Stomach (tissue), 9 donors: ENCODE measurements around the gene TREM1. TPM values are rescaled to one million over a fixed set of nuclear protein-coding genes. Genes with fewer than 3 reads are reported as not detected.

Source experiments
- DNase-seq, 2 donors: peaks; one replicate each; pipeline versions ENCODE4 v3.0.0 to v3.0.0-alpha.2; 2013 to 2019
- H3K27ac ChIP-seq, 5 donors: fragments of 200-600 bp in 4 of 5; sonication (generic) in 4 of 5; one replicate each; pipeline ENCODE4 v1.5.1; 2013 to 2019; ENCODE audit warnings: mild to moderate bottlenecking in 1 of 5, moderate library complexity in 1 of 5
- H3K27me3 ChIP-seq, 3 donors: fragments of 200-600 bp; sonication (generic); one replicate each; pipeline ENCODE4 v1.5.1; 2017 to 2019; ENCODE audit warnings: mixed run types in 1 of 3
- H3K36me3 ChIP-seq, 4 donors: fragments of 200-600 bp; sonication (generic); 1 replicate in 3 of 4; 2 replicates in 1 of 4; pipeline ENCODE4 v1.5.1; 2016 to 2019
- H3K4me1 ChIP-seq, 4 donors: fragments of 200-600 bp; sonication (generic); one replicate each; pipeline ENCODE4 v1.5.1; 2016 to 2019
- H3K4me3 ChIP-seq, 4 donors: fragments of 200-600 bp; sonication (generic) in 3 of 4; one replicate each; pipeline ENCODE4 v1.5.1; 2016 to 2019; ENCODE audit warnings: mild to moderate bottlenecking in 1 of 4
- H3K9me3 ChIP-seq, 4 donors: fragments of 200-600 bp; sonication (generic); one replicate each; pipeline ENCODE4 v1.5.1; 2016 to 2019
- CTCF ChIP-seq, 7 experiments: fragments of 450-650 bp in 4 of 7; fragments of 200-600 bp in 3 of 7; sonication (generic) in 3 of 7; IDR thresholded peaks; one replicate each; pipeline ENCODE4 v1.5.1; 2016 to 2019; ENCODE audit warnings: antibody characterized with exemption in 7 of 7, control low read depth in 2 of 7, mild to moderate bottlenecking in 1 of 7
- EP300 ChIP-seq: sonication (generic); formaldehyde crosslinking; IDR thresholded peaks from one replicate; pipeline ENCODE4 v1.6.1; 2017; ENCODE audit warnings: antibody characterized with exemption
- POLR2A ChIP-seq, 4 donors: fragments of 450-650 bp; IDR thresholded peaks; one replicate each; pipeline ENCODE4 v1.6.1; 2016; ENCODE audit warnings: antibody characterized with exemption in 4 of 4, control low read depth in 2 of 4, mild to moderate bottlenecking in 1 of 4, moderate library complexity in 1 of 4
- POLR2AphosphoS5 ChIP-seq, 3 donors: sonication (generic); formaldehyde crosslinking; IDR thresholded peaks; one replicate each; pipeline ENCODE4 v1.6.1; 2016; ENCODE audit warnings: antibody characterized with exemption in 3 of 3
- WGBS, 5 donors: extraction: QIAGEN DNeasy Blood & Tissue Kit in 3 of 5; methylation state at CpG; one replicate each; pipeline versions ENCODE4 v1.1.5 to v1.1.7; 2013 to 2018; 5-methylcytosine and 5-hydroxymethylcytosine counted together
- intact Hi-C: fragments of 100-400 bp; cut with DNase I; formaldehyde crosslinking; loops from one replicate; pipeline ENCODE4 v1.15.1; 2023; ENCODE audit warnings: low total_unique reads
- polyA plus RNA-seq, 3 donors: library from polyadenylated mRNA; stranded (reverse); fragments of 200-250 nt; gene quantifications; one replicate each; pipeline ENCODE4 v1.2.3, GENCODE V29; 2013
- total RNA-seq, 5 donors: library from RNA; depleted of rRNA; stranded (reverse); fragments of >200 nt; gene quantifications; one replicate each; pipeline versions ENCODE4 v1.1.0 to v1.2.3, GENCODE V29; 2014 to 2016
- donor health status: healthy with polysubstance abuse.
- donor health status: Bipolar disorder and iron deficiency.
- donor health status: healthy.

Gene TREM1
- total and polyA plus RNA-seq, 8 donors: 0.10 to 7.7 (median 1.7) TPM; not detected in 5

GRCh38 chr6:41283600-41283999 is 2.9 kb downstream of the TREM1 start:
- H3K27ac ChIP-seq: no peak overlapping the region

GRCh38 chr6:41280381-41281057 is 6.0 kb downstream of the TREM1 start:
- DNase-seq: peak in 1 of 2 donors; percentile 25
- WGBS, 5 donors: 37 to 73% (median 58%) methylated on average over 1 of the region's 1 CpG
- Histone ChIP-seq H3K27me3 (peaks cover 0 to 14% (median 2%) of the 10 kb centered on the region in 3 donors), H3K4me1 (peaks cover 0 to 9% (median 3%) of the 10 kb centered on the region in 4 donors), H3K4me3 (no peak overlapping the region), H3K36me3 (no peaks in the 10 kb centered on the region), H3K27ac (no peak overlapping the region), H3K9me3 (no peaks in the 10 kb centered on the region)
- intact Hi-C loops: no loop called here
- no peak for TF ChIP-seq POLR2A (IDR thresholded peaks at IDR 0.05)
- TF ChIP-seq EP300: no peak
- TF ChIP-seq POLR2AphosphoS5 (IDR thresholded peaks at IDR 0.05): no peak
- TF ChIP-seq CTCF (IDR thresholded peaks at IDR 0.05): no peak

More at GRCh38 chr6:41283600-41283999, 2.9 kb downstream of the TREM1 start:
- intact Hi-C loops: no loop called here
- TF ChIP-seq POLR2AphosphoS5 (IDR thresholded peaks at IDR 0.05): no peak
- TF ChIP-seq CTCF (IDR thresholded peaks at IDR 0.05): no peak
- no peak for TF ChIP-seq EP300
- TF ChIP-seq POLR2A (IDR thresholded peaks at IDR 0.05): no peak
- no peaks in the 10 kb centered on the region for H3K36me3 ChIP-seq
- no peaks in the 10 kb centered on the region for H3K9me3 ChIP-seq
- no peak for DNase-seq
- peaks cover 0 to 9% (median 4%) of the 10 kb centered on the region in 3 donors for H3K27me3 ChIP-seq
- H3K4me3 ChIP-seq: no peak overlapping the region
- WGBS, 5 donors: 76 to 92% (median 79%) methylated on average over 3 of the region's 3 CpGs
- peaks cover 0 to 8% (median 2%) of the 10 kb centered on the region in 4 donors for H3K4me1 ChIP-seq

- TF ChIP-seq EP300: no peak
- TF ChIP-seq POLR2A (IDR thresholded peaks at IDR 0.05): no peak
- peak in 4 of 7 experiments; percentile 20 to 32 (median 24) for TF ChIP-seq CTCF (IDR thresholded peaks at IDR 0.05)
- TF ChIP-seq POLR2AphosphoS5 (IDR thresholded peaks at IDR 0.05): peak in 2 of 3 donors; percentile 31 to 36
- H3K27ac ChIP-seq: no peak overlapping the region
- intact Hi-C loops: no loop called here
- no peak overlapping the region for H3K4me3 ChIP-seq
- no peaks in the 10 kb centered on the region for H3K9me3 ChIP-seq
- WGBS, 5 donors: 25 to 32% (median 29%) methylated on average over 10 of the region's 10 CpGs
- no peaks in the 10 kb centered on the region for H3K36me3 ChIP-seq
- H3K27me3 ChIP-seq: peaks cover 0 to 20% (median 0%) of the 10 kb centered on the region in 3 donors
- peak; percentile 65 to 87 for DNase-seq
- peaks cover 0 to 9% (median 3%) of the 10 kb centered on the region in 4 donors for H3K4me1 ChIP-seq
Measured at GRCh38 chr6:41278699-41279405, 7.6 kb downstream of the TREM1 start.

- Histone ChIP-seq H3K4me3 (no peak overlapping the region), H3K27me3 (peaks cover 0 to 20% (median 0%) of the 10 kb centered on the region in 3 donors), H3K4me1 (peaks cover 0 to 9% (median 3%) of the 10 kb centered on the region in 4 donors), H3K36me3 (no peaks in the 10 kb centered on the region), H3K9me3 (no peaks in the 10 kb centered on the region), H3K27ac (no peak overlapping the region)
- WGBS, 5 donors: 69 to 86% (median 76%) methylated on average over 2 of the region's 2 CpGs
- intact Hi-C loops: no loop called here
- TF ChIP-seq POLR2A (IDR thresholded peaks at IDR 0.05): no peak
- no peak for TF ChIP-seq CTCF (IDR thresholded peaks at IDR 0.05)
- no peak for TF ChIP-seq EP300
- TF ChIP-seq POLR2AphosphoS5 (IDR thresholded peaks at IDR 0.05): no peak
- DNase-seq: no peak
Measured at GRCh38 chr6:41277605-41278004, 8.9 kb downstream of the TREM1 start.
